ENCODE data around the gene VKORC1.
A peak's percentile ranks its signal among the peaks of the same experiment; 100 is the strongest.

VKORC1 gene

DNA sequence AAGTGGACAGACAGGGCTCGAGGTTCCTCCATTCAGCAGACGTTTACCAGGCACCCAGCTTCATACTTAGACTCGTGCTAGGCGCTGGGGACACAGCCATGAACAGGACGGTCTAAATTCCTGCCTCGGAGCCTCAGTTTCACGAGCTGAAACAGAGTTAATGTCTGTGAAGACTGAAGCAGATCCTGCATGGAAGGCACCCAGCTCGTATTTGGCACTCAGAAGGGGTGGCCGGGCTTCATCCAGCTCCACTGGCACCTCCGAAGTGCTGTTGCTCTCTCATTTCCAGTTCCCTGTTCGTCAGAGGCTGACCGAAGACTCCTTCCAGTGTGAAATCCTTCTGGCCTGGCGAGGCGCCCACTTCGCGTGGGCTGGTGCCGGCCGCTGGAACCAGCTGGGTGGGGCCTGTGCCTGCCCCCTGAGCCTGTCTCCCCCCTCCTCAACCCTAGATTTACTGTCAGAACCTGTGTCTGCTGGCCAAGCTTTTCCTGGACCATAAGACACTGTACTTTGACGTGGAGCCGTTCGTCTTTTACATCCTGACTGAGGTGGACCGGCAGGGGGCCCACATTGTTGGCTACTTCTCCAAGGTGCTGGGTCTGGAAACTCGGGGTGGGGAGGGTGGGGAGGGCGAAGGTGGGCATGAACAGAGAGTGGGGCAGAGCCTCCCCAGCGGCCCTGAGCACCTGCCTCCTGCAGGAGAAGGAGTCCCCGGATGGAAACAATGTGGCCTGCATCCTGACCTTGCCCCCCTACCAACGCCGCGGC, 35.2 kb upstream of the VKORC1 start:
- no peak for DNase-seq

DNA sequence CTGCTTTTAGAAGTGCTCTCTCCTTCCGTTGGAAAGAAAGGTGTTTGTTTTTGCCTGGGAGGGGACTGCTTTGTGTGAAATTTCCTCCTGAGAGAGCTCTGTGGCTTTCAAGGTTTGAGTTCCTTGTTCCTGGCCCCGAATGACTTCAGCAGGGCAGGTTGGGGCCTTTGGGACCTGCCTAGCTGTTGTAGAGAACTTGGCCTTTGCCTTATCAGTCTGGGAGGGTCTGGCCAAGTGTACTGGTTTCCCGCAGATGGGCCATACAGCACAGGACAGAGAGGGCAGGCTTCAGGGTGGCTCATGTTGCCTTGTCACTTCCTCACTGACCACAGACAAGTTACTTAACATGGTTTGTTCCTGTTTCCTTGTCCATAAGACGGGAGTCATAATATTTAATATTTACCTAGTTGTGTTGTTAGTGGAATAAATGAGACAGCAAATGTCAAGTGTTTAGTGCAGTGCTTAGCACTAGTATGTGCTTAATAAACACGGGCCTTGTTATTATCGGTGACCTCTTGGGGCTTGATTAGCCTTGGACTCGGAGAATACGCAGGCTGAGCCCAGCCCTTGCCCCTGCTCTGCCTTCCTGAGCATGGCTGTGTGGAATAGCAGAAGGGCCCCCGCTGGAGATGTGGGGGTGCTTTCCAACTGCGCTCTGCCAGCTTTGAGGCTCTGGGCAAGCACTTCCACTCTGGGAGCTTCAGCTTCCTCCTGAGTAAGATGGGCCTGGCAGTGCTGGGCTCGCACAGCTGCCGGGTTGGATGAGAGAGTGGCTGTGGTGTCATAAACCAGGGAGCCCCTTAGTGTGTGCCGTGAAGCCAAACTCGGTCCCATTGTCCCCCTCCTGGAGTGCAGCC, 34.3 kb upstream of the VKORC1 start:
- DNase-seq = no peak

DNA sequence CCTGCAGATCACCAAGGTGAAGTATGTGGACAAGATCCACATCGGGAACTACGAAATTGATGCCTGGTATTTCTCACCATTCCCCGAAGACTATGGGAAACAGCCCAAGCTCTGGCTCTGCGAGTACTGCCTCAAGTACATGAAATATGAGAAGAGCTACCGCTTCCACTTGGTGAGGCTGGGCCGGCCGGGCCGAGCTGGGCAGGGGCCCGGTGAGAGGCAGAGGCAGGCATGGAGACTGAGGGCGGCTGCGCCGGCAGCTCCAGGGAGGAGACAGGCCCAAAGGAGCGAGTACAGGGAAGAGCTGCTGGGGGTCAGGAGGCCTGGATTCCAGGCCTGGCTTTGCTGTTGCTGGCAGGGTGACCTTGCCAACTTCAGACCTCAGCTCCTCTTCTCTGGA, 32.6 kb upstream of the VKORC1 start:
- DNase-seq = no peak

DNA sequence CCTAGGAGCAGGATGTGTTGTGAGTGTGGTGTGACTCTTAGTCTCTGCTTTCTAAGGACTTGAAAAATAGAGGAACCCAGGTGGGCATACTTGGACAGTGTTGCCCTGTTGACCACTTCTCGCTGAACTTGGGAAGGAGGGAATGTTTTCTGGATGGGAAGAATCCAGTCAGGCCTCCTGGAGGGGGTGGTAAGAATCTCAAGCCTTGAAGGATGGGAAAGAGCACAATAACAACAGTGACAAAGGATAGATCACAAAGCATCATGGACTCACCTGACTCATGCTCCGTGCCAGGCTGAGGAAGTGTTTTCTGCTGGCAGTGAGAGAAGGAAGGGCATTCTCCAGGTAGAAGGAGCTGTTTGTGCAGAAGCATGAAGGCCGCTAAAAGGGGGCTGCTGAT, 31.2 kb upstream of the VKORC1 start:
- DNase-seq = no peak

DNA sequence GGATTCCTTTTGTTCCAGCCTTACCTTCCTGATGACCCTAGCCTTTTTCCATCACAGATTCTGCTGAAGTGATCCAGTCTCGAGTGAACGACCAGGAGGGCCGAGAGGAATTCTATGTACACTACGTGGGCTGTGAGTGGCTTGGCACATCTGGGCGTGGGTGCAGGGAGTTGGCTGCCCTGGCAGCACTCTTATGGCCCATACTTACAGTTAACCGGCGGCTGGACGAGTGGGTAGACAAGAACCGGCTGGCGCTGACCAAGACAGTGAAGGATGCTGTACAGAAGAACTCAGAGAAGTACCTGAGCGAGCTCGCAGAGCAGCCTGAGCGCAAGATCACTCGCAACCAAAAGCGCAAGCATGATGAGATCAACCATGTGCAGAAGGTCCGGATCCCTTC, 25.5 kb upstream of the VKORC1 start:
- DNase-seq = no peak

DNA sequence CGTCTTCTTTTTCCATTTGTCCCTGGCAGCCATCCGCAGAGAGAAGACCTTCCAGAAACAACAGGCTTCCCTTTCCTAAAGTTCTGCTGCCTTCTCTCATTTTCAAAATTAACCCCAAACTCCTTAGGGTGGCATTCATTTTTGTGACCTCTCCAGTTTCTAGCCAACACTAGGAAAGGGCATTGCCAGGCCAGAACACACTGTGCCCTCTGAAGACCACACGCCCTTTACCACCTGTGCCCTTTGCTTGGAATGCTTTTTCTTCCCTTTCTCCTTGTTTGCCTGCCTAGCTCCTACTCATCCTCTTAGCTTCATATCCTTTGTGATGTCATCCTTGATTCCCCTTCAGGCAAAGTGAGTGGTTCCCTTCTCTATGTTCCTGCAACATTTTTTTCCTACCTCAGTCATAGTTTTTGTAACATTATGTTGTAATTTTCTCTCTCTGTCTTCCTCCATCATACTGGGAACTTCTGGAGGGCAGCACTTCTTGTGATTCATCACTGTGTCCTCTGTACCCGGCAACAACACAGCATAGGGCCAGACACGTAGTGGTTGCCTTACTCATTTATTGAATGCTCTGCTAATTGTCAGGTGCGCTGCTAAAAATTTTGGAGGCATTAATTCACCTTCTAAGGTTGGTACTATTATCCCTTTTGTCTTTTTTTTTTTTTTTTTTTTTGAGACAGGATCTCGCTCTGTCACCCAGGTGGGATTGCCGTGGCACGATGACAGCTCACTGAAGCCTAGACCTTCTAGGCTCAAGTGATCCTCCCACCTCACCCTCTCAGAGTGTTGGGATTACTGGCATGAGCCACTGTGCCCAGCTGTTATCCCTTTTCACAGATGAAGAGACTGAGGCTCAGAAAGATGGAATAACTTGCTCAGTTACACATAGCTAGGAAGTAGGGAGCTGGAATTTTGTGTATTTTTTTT, 23.9 kb upstream of the VKORC1 start:
- no peak for DNase-seq

DNA sequence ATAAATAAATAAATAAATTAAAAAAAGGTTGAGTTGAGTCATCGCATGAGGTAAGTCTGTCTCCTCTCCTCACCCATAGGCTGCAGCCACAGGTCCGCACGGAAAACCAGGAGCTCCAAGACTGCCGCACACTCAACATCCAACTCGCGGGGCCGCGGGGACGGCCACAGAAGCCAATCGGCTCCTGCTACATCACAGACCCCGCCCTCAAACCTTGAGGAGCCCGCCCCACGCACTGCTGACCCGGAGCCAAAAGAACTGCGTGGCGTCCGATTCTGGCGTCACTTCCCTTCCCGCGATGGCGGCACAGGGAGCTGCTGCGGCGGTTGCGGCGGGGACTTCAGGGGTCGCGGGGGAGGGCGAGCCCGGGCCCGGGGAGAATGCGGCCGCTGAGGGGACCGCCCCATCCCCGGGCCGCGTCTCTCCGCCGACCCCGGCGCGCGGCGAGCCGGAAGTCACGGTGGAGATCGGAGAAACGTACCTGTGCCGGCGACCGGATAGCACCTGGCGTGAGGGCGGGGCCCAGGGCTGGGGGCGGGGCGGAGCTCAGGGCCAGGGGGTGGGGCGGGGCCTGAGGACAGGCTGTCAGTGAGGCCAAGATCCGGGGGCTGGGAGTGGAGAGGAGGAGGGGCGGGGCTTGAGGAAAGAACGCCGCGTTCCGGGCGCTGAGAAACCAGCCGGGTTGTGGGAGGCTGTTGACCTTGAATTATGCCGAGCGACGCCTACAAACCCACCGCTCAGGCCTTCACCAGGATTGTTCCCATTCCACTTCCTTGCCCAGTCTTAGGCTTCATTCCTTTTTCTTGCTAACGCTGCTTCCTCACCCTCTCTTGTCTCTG, 23.0 kb upstream of the VKORC1 start, which contains the start of gene KAT8:
KAT8 (plus strand) TSS at position 281 of the 839 bp plus-strand sequence; CDS start at position 299, 18 bp downstream.
- DNase-seq = peak; percentile 98 to 99

DNA sequence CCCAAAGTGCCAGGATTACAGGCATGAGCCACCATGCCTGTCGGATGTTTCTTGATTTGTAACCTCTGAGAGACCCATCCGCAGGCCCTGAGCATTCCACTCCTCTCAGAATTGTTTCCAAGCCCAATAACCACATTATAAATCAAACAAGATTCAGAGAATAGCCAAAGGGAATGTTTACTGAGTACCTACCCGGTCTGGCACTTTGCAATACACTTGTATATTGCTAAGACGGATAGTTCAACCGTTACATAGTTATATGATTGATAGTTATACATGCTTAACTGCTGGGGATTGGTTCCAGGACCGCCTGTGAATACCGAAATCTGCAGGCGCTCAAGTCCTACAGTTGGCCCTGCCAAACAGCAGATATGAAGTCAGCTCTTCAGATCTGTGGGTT, 19.9 kb upstream of the VKORC1 start:
- DNase-seq = no peak

DNA sequence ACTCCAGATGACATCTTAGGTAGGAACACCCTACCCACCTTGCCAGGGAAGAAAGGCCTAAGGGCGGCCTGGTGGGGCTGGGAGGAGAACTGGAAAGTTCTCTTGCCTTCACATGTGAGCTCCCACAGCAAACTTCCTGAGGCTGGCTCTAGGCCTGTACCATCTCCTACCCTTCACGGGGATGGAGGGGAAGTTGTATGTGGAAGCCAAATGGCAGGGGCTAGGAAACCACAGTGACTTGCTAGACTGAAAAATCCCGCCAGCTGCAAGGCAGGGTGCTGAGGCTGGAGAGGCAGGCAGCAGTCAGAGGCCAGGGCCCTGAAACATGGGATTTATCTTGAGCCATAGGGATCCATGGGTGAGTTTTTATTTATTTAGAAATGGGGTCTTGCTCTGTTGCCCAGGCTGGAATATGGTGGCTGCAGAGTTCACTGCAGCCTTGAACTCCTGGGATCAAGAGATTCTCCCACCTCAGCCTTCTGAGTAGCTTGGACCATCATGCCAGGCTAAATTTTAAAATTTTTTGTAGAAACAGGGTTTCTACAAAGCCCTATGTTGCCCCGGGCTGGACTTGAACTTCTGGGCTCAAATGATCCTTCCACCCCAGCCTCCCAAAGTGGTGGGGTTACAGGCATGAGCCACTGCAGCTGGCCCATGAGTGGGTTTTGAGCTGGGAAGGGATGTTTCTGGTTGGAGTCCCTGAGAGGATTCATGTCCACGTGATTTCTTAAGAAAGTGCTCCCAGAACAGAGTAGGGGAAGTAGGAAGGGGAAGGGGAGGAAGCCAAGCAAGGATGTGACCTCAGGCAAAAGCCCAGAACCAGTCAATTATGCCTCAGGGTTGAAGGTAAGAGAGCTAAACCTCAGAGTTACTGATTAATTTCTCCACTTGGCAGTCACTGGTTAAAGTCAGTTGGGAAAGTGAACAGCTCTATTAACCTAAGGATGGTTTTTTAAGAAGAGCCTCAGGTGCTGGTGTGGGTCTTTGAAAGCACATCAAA, 18.8 kb upstream of the VKORC1 start:
- DNase-seq = no peak

DNA sequence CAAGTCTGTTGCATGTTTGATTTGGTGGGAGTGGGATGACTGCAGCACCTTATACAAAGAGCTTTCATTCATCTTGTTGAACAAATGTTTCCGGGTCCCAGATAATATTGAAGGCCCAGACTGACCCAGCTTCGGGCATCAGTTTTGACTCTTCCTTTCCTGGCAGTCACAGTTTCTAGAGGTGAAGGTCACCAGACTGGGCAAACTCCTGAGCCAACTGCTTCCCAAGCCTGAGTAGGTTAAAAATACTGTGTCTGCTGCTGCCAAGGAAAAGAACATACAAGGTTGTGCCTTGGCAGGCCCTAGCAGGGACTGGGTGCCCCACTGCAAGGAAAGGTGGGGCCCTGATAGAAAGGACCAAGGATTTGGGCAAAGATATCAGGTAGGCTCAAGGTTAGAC, 18.1 kb upstream of the VKORC1 start:
- DNase-seq = no peak

DNA sequence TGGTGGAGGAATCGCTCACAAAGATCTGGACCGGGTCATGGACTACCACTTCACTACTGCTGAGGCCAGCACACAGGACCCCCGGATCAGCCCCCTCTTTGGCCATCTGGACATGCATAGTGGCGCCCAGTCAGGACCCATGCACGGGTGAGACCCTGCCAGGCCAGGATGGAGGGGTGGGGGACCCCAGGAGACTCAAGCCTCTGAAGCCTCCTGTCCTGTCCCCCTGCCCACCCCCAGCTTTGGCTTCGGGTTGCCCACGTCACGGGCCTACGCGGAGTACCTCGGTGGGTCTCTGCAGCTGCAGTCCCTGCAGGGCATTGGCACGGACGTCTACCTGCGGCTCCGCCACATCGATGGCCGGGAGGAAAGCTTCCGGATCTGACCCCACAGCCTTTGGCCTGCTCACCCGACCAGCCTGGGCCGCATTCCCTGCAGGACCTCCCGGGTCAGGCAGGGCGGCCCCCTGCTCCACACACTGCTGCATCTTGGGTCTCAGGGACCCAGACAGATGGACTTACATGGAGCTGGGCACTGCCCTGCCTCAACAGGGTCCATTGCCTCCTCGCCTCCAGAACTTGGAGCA, 17.4 kb upstream of the VKORC1 start:
- DNase-seq = no peak

DNA sequence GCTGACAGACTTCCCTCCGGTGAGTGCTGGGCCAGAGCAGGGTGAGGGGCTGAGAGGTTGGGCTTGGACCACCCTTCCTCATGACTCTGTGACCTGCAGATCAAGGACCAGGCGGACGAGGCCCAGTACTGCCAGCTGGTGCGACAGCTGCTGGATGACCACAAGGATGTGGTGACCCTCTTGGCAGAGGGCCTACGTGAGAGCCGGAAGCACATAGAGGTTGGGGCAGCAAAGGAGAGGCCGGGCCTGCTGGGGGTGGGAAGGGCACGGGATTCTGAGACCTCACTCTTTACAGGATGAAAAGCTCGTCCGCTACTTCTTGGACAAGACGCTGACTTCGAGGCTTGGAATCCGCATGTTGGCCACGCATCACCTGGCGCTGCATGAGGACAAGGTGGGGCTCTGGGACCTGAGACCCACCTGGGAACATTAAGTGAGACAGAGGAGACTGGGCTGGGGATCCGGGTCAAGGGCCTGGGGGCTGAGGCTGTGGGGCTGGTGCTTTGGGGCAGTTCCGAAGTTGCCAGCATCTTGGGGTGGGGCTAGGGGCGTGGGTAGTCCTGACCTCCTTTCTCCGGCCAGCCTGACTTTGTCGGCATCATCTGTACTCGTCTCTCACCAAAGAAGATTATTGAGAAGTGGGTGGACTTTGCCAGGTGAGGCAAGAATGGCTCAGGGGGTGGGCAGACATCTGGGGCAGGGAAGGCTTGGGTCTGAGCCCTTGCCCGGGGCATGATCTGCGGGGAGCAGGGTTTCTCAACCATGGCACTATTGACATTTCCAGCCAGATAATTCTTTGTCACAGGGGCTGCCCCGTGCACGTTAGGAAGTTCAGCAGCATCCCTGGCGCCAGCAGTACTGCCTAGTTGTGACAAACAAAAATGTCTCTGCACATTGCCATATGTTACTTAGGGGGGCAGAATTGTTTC, 15.8 kb upstream of the VKORC1 start:
- DNase-seq = no peak

DNA sequence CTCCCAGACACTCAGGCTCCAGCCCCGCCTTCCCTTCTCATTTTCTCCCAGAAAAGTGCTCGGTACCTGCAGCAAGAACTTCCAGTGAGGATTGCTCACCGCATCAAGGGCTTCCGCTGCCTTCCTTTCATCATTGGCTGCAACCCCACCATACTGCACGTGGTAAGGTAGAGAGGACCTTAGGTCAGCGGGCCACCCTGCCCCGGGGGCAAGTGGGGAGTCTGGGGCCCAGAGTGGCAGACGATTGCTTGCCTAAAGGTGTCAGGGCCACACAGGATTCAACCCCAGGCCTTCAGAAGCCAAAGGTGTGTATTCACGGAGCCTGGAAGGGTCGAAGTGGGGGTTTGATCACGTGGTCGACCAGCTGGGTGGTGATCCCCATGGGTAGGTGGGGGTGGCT, 15.0 kb upstream of the VKORC1 start:
- DNase-seq = no peak

DNA sequence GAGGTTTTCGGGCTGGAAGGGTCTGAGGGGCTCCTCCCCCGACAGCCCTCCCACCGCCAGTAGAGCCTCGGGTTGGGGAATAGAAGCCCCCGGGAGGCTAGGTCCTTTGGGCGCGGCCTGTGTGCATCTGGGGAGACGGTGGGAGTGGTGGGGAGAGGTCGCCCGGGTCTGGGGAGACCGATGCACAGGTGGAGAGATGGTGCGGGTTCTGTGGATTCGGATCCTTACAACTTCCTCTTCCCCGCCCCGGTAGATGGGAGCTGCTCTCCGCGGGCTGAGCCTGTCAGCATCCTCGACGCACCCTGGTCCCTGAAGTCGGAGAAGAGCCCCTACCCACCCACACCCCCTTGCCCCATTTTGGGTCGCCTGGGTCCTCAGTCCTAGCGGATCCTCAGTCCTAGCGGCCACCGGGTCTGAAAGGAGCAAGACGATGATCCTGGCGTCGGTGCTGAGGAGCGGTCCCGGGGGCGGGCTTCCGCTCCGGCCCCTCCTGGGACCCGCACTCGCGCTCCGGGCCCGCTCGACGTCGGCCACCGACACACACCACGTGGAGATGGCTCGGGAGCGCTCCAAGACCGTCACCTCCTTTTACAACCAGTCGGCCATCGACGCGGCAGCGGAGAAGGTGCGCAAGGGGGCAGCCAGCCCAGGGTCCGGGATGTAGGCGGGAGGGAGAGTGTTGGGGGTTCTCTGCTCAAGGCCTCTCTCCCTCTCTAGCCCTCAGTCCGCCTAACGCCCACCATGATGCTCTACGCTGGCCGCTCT, 14.4 kb upstream of the VKORC1 start:
- DNase-seq = no peak

DNA sequence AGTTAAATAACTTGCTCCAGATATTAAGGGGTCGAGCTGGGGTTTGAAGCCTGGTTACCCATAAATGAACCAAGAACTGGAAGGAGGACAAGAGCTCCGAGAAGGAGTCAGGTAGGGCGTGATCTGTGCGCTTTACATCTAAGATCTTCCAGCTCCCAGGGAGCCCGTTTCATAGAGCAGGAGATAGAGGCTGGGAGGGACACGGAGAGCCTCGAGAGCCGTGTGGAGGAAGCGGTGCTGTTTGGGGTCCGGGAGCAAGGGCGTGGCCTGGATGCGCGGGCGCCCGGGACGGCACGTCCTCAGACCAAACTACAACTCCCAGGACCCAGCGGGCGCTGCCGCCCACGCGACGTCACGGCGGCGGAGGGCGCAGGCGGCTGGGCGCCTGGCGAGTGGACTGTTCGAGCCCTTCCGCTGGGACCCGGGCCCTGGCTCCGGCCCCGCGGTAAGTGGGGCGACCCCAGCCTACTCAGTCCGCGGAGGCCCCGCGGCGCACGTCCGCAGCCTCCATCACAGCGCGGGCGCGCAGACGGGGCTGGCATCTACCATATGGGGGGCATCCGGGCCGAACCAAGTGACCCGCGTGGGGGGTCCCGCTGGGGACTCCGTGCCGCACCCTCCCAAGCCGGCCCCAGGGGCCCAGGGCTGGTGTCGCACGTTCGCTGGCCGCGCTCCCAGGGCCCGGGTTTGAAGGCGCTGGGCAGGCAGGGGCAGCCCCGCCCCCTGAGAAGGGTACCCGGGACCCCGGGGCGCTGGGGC, 13.6 kb upstream of the VKORC1 start, which contains the start of gene BCKDK:
BCKDK (plus strand) TSS at position 352 of the 759 bp plus-strand sequence. CDS start 838 bp downstream, outside the sequence.
- peak; percentile 84 to 89 for DNase-seq

DNA sequence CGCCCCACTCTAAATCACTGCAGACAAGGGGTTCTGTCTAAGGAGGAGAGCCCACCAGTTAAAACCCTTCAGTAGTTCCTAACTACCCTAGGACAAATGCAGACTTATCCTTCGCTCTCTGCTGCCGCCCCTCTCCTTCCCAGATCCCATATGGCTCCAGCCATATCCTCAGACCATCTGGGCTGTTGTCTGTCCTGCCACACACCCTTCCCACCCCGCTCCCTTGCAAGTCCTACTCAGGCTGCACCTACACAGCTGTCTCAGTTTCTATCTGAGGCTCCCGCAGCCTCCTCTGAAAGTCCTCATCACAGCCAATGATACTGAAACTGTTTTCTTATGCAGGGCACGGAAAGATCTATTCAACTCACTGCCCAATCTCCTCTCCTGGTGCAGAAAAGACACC, 12.9 kb upstream of the VKORC1 start:
- peak; percentile 56 to 70 for DNase-seq

All from activated CD4-positive, alpha-beta T cell treated with anti-CD3 and anti-CD28 coated beads, Interleukin-2, amount 50 U/mL, for 48 hours (primary cell).